Renal cortical epithelial cell (primary cell): Measurements from ENCODE around the gene NOTO. TPM values are rescaled to one million over a fixed set of nuclear protein-coding genes. Genes with fewer than 3 reads are reported as not detected.
"Not testable (repeated sequence)": the region's sequence is repeated elsewhere in the genome, so short reads cannot be mapped to it uniquely, and the experiment has no call there.

Source experiments
- DNase-seq: peaks from one replicate; pipeline ENCODE4 v3.0.0-alpha.2; 2011; ENCODE audit warnings: low read depth
- total RNA-seq: library from RNA; depleted of rRNA; stranded (reverse); fragments of >200 nt; gene quantifications from 2 replicates; pipeline ENCODE4 v1.2.3, GENCODE V29; 2014

Gene NOTO, protein sequence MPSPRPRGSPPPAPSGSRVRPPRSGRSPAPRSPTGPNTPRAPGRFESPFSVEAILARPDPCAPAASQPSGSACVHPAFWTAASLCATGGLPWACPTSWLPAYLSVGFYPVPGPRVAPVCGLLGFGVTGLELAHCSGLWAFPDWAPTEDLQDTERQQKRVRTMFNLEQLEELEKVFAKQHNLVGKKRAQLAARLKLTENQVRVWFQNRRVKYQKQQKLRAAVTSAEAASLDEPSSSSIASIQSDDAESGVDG
- total RNA-seq = not detected in 2 replicates

- DNase-seq = no peak
Observed at GRCh38 chr2:73202156-73203054, at the start of gene NOTO. TSS of gene NOTO (plus strand) at chr2:73202574. CDS start at chr2:73202667, 93 bp downstream.

DNA sequence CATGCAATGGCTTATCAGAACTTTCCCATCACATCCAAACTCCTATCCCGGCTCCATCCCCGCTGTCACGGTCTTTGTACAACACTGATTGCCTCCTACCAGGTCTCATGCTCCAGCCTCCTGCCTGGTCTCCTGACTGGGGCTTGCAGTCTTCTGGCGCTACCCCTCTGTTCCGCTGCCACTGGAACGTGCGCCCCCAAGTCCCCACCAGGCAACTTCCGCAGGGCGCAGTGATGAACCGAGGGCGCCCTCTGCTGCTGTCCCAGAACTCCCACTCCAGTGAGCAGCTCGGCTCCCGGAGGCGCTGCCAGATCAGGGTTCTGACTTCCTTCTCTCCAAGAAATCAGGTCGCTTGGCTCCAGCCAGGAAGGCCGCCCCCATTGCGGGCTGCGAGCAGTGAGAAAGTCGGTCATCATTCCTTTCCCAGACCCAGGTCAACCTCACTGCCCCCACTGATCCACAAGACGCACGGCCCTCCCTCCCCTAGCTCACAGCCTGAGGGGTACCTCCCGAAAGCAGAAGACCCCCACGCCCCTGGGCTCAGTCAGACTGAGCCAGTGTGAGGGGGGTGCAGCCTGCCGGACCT lies 45.7 kb upstream of the NOTO start:
- DNase-seq = peak; percentile 38

GRCh38 chr2:73162856-73163391 lies 39.5 kb upstream of the NOTO start:
- DNase-seq = no peak

DNA sequence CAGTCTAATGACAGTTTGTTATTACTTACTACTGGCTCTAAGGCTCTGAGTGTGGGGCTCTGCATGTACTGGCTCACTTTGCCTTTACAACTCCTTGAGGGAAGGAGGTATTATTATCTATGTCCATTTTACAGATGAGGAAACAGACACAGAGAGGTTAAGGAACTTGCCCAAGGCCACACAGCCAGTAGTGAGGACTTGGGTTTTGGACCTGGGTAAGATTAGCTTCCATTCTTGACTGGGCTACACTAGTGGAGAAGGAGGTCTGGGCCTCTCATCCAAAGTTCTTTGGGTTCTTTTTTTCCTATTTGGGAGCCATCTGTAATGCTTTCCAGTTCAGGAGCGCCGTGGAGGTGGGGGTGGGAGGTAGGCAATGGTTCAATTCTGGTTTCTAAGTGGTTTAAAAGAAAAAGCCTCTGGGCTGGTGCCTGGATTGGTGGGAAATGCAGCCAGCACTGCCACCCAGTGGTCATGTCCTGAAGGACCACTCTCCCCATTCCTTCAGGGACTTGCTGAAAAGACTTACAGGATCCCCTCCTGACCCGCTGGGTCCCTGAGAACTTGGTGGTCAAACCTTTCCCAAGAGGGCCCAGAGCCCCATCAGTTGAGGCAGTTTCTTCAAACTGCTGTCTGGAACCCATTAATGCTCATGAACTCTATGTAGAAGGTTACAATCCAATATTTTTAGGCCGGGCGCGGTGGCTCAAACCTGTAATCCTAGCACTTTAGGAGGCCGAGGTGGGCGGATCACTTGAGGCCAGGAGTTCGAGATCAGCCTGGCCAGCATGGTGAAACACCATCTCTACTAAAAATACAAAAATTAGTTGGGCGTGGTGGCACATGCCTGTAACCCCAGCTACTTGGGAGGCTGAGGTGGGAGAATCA lies 38.6 kb upstream of the NOTO start:
- peak; percentile 67 for DNase-seq

DNA sequence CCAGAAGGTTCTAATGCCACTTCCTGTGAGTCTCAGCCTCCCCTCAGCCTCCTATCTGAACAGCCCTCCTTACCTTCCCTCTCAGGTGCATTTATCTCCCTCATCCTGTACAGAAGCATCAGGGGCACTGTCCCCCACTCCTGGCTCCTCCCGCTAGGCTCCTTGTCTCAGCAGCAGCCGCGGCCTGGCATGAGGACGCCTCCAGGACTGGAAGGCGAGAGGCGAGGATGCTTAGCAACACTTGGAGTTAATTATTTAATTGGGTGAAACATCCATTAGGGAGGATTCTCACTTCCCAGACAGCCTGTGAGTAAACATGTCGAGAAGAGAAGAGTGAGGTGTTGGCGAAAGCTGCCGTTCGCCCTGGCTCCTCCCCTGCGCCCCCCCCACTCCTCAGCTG lies 36.4 kb upstream of the NOTO start:
- DNase-seq = not testable (repeated sequence)

- DNase-seq = not testable (repeated sequence)
Observed at GRCh38 chr2:73166813-73167212, 35.6 kb upstream of the NOTO start.

DNA sequence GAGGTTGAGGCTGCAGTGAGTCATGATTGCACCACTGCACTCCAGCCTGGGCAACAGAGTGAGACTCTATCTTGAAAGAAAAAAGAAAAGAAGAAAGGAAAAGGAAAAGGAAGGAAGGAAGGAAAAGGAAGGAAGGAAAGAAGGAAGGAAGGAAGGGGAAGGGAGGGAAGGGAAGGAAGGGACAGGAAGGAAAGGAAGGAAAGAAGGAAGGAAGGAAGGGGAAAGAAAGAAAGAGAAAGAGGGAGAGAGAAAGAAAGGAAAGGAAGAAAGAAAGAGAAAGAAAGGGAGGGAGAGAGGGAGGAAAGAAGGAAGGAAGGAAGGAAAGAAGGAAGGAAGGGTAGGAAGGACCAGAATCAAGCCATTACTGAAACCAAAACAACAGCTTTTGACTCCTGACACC lies 34.0 kb upstream of the NOTO start:
- DNase-seq = not testable (repeated sequence)

DNA sequence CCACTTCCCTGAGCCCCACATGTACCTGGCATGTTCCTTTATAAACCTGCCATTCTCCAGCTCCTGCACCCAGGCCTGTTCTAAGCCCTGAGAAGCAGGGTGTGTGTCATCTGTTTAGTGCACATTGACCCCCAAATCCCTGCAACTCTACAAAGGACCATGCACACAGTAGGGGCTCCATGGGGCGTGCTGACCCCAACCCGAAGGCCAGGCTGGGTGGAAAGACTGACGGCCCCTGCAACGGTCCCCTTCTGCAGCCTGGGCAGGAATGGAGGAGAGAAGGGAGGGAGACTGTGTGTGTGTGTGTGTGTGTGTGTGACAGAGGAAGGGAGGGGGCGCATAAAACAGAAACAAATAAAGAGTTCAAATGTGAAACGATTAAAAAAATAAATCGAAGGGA lies 32.0 kb upstream of the NOTO start:
- DNase-seq = not testable (repeated sequence)

DNA sequence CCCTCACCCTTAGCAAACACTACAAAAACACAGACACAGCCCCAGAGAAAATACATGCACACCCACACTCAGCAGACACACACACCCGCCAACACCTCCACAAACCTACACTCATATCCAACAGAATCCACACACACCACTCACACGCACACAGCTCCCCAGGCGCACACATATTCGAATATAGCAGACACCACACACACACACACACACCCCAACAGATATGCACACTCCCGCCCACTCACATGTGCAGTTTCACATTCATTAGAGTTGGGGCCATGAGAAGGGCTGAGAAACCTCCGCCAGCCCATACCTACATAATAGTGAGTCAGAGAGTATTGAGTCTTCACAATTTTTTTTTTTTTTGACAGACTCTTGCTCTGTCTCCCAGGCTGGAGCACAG lies 29.4 kb upstream of the NOTO start:
- no peak for DNase-seq

- DNase-seq = no peak
Observed at GRCh38 chr2:73173781-73174180, 28.6 kb upstream of the NOTO start.

GRCh38 chr2:73174244-73174643 lies 28.1 kb upstream of the NOTO start:
- DNase-seq = no peak

GRCh38 chr2:73174941-73175662 lies 27.3 kb upstream of the NOTO start:
- no peak for DNase-seq

GRCh38 chr2:73175663-73176204 lies 26.6 kb upstream of the NOTO start:
- DNase-seq = no peak

DNA sequence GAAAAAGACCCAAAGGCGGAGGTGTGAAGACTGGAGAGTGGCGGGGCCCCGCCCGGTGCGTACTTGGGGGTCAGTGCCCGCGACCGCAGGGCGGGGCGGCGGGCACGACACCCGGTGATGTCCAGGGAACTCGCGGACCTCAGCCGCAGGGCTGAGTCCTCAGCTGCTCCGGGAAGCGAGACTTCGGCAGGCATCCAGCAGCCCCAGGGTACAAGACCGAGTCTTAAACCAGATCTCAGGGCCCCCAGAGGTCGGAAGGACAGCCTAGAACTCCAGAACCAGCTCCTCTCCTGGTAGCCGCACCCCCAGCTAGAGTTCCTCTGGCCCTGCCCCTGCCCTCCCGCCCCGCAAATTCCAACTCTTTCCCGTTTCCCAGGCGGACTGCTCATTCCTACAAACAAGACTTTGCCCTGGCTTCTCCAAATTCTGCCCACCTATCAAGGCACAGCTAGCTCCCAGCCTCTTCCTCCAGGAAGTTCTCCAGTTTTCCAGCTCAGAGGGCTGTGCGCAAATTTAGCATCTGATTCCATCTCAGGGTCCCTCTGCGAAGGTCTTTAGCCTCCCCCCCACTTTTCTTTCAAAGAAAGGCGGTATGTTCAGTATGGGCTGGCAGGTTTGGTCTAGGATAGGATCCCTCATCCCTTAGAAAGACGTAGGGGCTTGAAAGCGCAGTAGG lies 26.0 kb upstream of the NOTO start:
- no peak for DNase-seq

DNA sequence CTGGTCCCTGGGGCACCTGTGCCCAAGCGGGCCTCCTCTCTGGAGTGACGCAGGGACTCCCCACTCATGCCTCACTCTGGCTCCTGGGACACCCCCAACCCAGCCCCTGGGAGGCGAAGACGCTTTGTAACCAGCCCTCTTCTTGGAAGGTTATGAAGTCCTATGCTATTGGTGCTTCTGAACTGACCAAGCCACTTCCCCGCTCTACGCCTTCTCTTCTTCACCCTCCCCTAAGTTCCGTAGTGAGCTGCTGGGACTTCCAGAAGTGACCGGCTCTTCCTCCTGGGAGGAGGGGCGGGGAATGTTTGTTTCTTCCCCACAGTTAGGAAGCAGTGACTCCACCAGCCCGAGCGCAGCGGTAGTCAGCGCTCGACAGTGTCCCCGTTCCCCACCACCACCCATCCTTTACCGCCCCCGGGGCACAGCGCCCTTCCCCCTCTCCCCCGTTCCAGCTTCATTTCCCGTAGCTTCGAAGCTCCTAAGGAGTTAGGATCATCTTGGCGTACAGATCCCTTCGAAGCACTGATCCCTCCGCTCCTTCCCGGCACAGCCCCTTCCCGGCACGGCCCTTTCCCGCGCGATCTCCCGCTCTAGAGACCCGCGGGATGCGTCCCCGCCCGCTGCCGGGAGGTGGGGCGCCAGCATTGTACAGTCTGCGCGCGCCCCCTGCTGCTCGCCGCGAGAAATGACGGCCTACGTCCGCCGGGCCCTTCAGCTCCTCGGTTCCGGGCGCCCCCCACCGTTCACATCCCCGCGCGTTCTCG lies 25.3 kb upstream of the NOTO start:
- DNase-seq = peak; percentile 65

- no peak for DNase-seq
Observed at GRCh38 chr2:73177645-73178255, 24.6 kb upstream of the NOTO start.

DNA sequence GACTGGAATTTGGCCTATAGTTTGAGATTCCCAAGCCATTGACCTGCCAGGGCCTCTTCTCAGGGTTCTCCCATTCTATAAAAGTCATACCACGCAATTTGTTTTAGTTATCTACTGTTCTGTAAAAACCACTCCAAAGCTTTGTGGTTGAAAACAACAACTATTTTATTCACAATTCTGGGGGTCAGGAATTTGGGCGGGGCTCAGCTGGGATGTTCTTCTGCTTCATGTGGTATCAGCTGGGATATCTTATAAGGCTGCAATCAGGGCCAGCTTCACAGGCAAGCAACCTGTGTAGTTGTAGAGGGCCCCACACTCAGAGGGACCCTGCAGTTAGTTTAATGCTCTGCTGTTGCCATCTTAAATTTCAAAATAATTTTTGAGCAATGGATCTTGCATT lies 16.4 kb upstream of the NOTO start:
- no peak for DNase-seq

DNA sequence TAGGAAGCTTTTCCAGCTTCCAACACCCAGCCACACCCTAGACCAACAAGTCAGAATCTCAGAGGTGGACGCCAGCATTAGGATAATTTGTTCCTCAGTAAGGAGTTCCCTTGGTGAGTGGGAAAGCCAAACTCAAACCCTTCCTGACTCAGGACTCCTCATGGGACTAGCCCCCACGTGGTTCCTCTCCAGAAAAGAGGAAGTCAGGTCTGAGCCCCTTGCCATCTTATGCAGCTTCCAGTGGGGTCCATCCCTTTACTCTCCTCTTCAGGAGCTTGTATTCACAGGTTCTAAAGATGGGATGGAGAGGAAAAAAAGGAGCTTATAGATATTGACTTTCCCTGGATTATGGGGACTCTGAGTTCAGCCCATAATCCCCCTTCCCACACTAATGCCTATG lies 14.8 kb upstream of the NOTO start:
- DNase-seq = no peak

- no peak for DNase-seq
Observed at GRCh38 chr2:73197579-73197978, 4.8 kb upstream of the NOTO start.
